Large intestine (tissue), 12 donors: ENCODE measurements around the gene HIGD2A. TPM values are rescaled to one million over a fixed set of nuclear protein-coding genes. Genes with fewer than 3 reads are reported as not detected.

ENCODE experiments used
- DNase-seq, 2 donors: peaks; one replicate each; pipeline versions ENCODE4 v3.0.0 to v3.0.0-alpha.2; 2013
- H3K27ac ChIP-seq: one replicate; pipeline ENCODE4 v1.5.1; 2013; ENCODE audit warnings: low read length
- H3K27me3 ChIP-seq: 2 replicates; pipeline ENCODE4 v1.6.1; 2013; ENCODE audit warnings: low read length; ENCODE audit not compliant: control insufficient read depth, insufficient read depth
- H3K36me3 ChIP-seq: 2 replicates; pipeline ENCODE4 v1.6.1; 2013; ENCODE audit warnings: low read length; ENCODE audit not compliant: control insufficient read depth, insufficient read depth
- H3K4me1 ChIP-seq: one replicate; pipeline ENCODE4 v1.6.1; 2013; ENCODE audit warnings: low read length; ENCODE audit not compliant: control insufficient read depth, insufficient read depth
- H3K4me3 ChIP-seq: one replicate; pipeline ENCODE4 v1.5.1; 2013; ENCODE audit warnings: low read length
- H3K9me3 ChIP-seq: one replicate; pipeline ENCODE4 v1.6.1; 2013; ENCODE audit warnings: mild to moderate bottlenecking, low read depth, low read length, moderate library complexity; ENCODE audit not compliant: control insufficient read depth
- WGBS: methylation state at CpG from one replicate; pipeline ENCODE4 v1.1.5; 2013; ENCODE audit warnings: low lambda C conversion rate; ENCODE audit not compliant: insufficient coverage; 5-methylcytosine and 5-hydroxymethylcytosine counted together
- long read RNA-seq, 11 donors: transcript quantifications; one replicate each; lab custom pipeline, GENCODE V29; 2026
- polyA plus RNA-seq: library from polyadenylated mRNA; unstranded; fragments of 120-200 nt; gene quantifications from one replicate; pipeline ENCODE4 v1.2.1, GENCODE V29; 2013

HIGD2A gene, protein sequence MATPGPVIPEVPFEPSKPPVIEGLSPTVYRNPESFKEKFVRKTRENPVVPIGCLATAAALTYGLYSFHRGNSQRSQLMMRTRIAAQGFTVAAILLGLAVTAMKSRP
- polyA plus RNA-seq = 133 TPM
- long read RNA-seq, donor 1, transcript HIGD2A-201 (2 exons, 668 nt) = major isoform, 55 of 79 reads
- long read RNA-seq, donor 1, partial matches to known transcripts = 24 of 79 reads
- long read RNA-seq, donor 1, other reads (novel, unspliced or antisense) = 0 of 79 reads
- long read RNA-seq, donor 2, transcript HIGD2A-201 (2 exons, 668 nt) = major isoform, 128 of 128 reads
- long read RNA-seq, donor 2, partial matches to known transcripts = 0 of 128 reads
- long read RNA-seq, donor 2, other reads (novel, unspliced or antisense) = 0 of 128 reads
- long read RNA-seq, donor 3, transcript HIGD2A-201 (2 exons, 668 nt) = major isoform, 153 of 153 reads
- long read RNA-seq, donor 3, partial matches to known transcripts = 0 of 153 reads
- long read RNA-seq, donor 3, other reads (novel, unspliced or antisense) = 0 of 153 reads
- long read RNA-seq, donor 4, transcript HIGD2A-201 (2 exons, 668 nt) = major isoform, 21 of 21 reads
- long read RNA-seq, donor 4, partial matches to known transcripts = 0 of 21 reads
- long read RNA-seq, donor 4, other reads (novel, unspliced or antisense) = 0 of 21 reads
- long read RNA-seq, donor 5, transcript HIGD2A-201 (2 exons, 668 nt) = major isoform, 77 of 77 reads
- long read RNA-seq, donor 5, partial matches to known transcripts = 0 of 77 reads
- long read RNA-seq, donor 5, other reads (novel, unspliced or antisense) = 0 of 77 reads
- long read RNA-seq, donor 6, transcript HIGD2A-201 (2 exons, 668 nt) = major isoform, 129 of 129 reads
- long read RNA-seq, donor 6, partial matches to known transcripts = 0 of 129 reads
- long read RNA-seq, donor 6, other reads (novel, unspliced or antisense) = 0 of 129 reads
- long read RNA-seq, donor 7, transcript HIGD2A-201 (2 exons, 668 nt) = major isoform, 72 of 72 reads
- long read RNA-seq, donor 7, partial matches to known transcripts = 0 of 72 reads
- long read RNA-seq, donor 7, other reads (novel, unspliced or antisense) = 0 of 72 reads
- long read RNA-seq, donor 8, transcript HIGD2A-201 (2 exons, 668 nt) = major isoform, 186 of 186 reads
- long read RNA-seq, donor 8, partial matches to known transcripts = 0 of 186 reads
- long read RNA-seq, donor 8, other reads (novel, unspliced or antisense) = 0 of 186 reads
- long read RNA-seq, donor 9, transcript HIGD2A-201 (2 exons, 668 nt) = major isoform, 125 of 125 reads
- long read RNA-seq, donor 9, partial matches to known transcripts = 0 of 125 reads
- long read RNA-seq, donor 9, other reads (novel, unspliced or antisense) = 0 of 125 reads
- long read RNA-seq, donor 10, transcript HIGD2A-201 (2 exons, 668 nt) = major isoform, 130 of 130 reads
- long read RNA-seq, donor 10, partial matches to known transcripts = 0 of 130 reads
- long read RNA-seq, donor 10, other reads (novel, unspliced or antisense) = 0 of 130 reads
- long read RNA-seq, donor 11, transcript HIGD2A-201 (2 exons, 668 nt) = major isoform, 82 of 106 reads
- long read RNA-seq, donor 11, partial matches to known transcripts = 24 of 106 reads
- long read RNA-seq, donor 11, other reads (novel, unspliced or antisense) = 0 of 106 reads

DNA sequence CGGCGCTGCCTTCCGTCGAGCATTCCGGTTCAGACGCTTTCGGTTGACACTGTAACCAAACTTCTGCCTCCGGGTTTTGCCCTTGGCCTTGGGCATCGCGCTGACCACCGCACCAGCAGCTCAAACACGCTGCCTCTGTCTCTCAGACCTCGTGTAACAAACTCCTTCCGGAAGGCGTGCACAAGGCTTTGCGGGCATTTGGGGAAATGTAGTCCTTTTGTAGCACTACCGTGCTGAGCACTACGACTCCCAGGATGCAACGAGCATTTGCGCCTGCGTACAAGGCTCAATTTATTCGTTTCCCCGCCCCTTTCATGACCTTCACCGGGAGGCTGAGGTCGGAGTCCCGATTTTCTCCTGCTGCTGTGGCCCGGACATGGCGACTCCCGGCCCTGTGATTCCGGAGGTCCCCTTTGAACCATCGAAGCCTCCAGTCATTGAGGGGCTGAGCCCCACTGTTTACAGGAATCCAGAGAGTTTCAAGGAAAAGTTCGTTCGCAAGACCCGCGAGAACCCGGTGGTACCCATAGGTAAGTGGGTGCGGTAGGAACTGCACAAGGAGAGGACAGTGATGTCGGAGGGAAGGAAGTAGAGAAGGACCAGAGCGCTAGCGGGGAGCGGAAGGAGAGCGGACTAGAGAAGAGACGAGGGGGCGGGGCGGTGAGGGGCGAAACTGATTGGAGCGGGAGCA is at the start of gene HIGD2A, which contains the start of gene NOP16:
Gene HIGD2A, plus strand, starts transcription at position 308 of the 691 bp plus-strand sequence. Its CDS starts 69 bp downstream, at position 377.
Gene NOP16, minus strand, starts transcription at position 155 of the 691 bp plus-strand sequence. Its CDS starts 59 bp downstream, at position 96.
- whole genome bisulfite sequencing = no CpG with 5 or more reads among the region's 47 CpGs
- H3K27me3 ChIP-seq = no peaks in the 10 kb centered on the region
- peaks cover 5% of the 10 kb centered on the region for H3K4me1 ChIP-seq
- peak within 1 kb of the TSS; percentile 95 for H3K27ac ChIP-seq
- peak within 1 kb of the TSS; percentile 61 for H3K4me3 ChIP-seq
- no peaks in the 10 kb centered on the region for H3K9me3 ChIP-seq
- peak; percentile 98 to 99 for DNase-seq
- H3K36me3 ChIP-seq = peaks cover 59% of the 10 kb centered on the region

DNA sequence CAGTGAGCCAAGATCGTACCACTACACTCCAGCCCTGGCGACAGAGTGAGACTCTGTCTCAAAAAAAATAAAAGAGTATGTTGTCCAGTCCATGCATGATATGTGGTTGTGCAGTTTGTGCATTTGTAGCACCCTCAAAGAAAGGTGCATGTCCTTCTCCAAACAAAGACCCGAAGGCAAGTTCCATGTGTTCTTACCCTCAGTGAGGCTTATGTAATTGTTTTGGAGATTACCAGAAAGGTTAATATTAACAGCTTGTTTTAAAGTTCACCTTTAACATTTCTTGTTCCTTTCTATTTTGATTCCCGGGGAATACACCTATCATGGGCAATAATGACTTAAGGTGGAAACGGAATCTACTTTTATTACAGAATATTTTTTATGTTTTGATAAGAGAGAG is 49.2 kb upstream of the HIGD2A start:
- 0% methylated on average over 2 of the region's 5 CpGs for WGBS
- H3K9me3 ChIP-seq = no peaks in the 10 kb centered on the region
- H3K27me3 ChIP-seq = no peaks in the 10 kb centered on the region
- peak overlapping the region; percentile 46 for H3K27ac ChIP-seq
- peaks cover 23% of the 10 kb centered on the region for H3K36me3 ChIP-seq
- peak in 1 of 2 donors; percentile 60 for DNase-seq
- H3K4me1 ChIP-seq = peaks cover 29% of the 10 kb centered on the region
- no peak overlapping the region for H3K4me3 ChIP-seq

DNA sequence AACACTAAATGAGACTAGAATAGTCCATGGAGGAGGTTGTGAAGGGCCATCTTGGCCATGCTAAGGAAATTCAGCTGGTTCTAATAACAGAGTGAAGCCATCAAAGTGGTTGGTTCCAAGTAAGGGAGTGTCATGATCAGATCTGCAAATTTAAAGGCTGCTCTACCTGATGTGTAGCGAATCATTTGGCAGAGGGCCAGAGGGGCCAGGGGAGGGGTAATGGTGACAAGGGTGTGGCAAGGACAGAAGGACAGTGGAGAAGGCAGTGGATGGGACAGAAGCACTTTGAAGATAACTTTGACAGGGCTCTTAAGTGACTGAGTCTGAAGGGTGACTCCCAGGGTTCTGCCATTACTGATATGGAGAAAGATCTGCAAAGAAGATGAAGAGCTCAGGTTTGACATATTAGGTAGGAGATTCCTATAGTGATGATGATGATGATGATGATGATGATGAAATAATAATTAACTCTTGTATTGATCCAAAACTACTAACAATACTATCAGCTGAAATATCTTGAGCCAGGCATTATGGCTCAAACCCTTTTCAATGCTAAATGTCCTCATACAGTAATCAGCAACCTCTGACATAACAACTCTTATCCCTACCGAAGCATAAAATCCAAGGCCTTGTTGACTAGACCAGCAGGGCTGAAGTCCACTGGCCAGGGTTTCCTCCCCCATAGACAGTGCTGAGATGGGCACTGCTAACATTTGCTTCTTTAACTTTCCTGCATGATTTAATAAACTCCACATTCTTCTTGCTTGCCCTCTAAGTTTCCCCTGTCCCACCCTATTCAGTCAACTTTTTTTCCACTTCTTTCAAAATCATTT is 47.0 kb upstream of the HIGD2A start:
- peaks cover 29% of the 10 kb centered on the region for H3K4me1 ChIP-seq
- H3K27ac ChIP-seq = peak overlapping the region; percentile 84
- peaks cover 39% of the 10 kb centered on the region for H3K36me3 ChIP-seq
- 43% methylated on average over 1 of the region's 2 CpGs for WGBS
- H3K9me3 ChIP-seq = no peaks in the 10 kb centered on the region
- DNase-seq = peak; percentile 58 to 78
- H3K4me3 ChIP-seq = no peak overlapping the region
- H3K27me3 ChIP-seq = no peaks in the 10 kb centered on the region

DNA sequence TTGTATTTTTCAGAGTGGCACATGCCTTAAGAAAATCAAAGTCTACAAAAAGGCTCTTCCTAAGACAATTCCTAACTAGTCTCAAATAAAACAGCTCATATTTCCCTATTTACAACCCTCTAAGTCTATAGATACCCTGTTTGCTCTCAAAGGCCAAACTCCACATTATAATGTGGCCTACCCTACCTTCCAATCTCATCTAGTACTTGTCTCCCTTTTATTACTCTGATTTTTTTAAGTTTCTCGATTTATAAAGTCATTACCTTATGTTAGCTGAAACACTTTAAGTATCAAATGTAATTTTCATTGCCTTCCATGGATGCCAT is 46.4 kb upstream of the HIGD2A start:
- no peaks in the 10 kb centered on the region for H3K27me3 ChIP-seq
- peak; percentile 19 to 71 for DNase-seq
- H3K9me3 ChIP-seq = no peaks in the 10 kb centered on the region
- no peak overlapping the region for H3K4me3 ChIP-seq
- WGBS = no CpG with 5 or more reads among the region's 1 CpG
- peaks cover 29% of the 10 kb centered on the region for H3K4me1 ChIP-seq
- peaks cover 39% of the 10 kb centered on the region for H3K36me3 ChIP-seq
- peak overlapping the region; percentile 84 for H3K27ac ChIP-seq

DNA sequence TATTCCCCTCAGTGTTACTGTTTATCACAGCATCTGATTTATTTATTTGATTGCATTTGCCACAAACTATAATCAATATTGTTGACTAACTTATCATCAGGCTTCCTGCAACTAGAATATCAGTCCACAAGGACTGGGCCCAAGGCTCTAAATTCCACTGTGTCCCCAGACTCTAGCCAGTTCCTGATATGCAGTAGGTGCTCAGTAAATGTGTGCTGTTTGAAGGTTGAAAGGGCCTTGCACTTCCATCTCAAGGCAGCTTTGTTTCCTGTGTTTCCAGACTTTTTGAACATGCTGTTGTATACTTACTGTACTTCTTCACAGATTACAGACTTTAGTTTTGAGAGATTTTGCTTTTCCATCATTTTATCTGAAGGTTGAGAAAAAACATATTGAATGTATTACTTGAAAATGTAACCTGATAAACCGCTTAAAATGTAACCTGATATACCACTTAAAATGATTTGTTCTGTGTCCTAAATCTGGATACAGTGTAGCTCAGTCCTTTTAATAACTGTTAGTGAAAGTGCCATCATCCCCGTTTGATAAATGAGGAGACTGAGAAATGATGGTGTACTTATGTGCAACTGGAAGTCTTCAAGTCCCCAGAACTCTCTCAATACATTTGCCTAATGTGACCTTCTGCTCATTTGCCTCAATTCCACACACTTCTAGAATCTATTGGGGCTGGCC is 45.6 kb upstream of the HIGD2A start:
- WGBS = 60% methylated on average over 1 of the region's 2 CpGs
- Histone ChIP-seq H3K4me3 (no peak overlapping the region), H3K36me3 (peaks cover 39% of the 10 kb centered on the region), H3K27ac (peak overlapping the region; percentile 84), H3K9me3 (no peaks in the 10 kb centered on the region), H3K27me3 (no peaks in the 10 kb centered on the region), H3K4me1 (peaks cover 29% of the 10 kb centered on the region)
- no peak for DNase-seq

DNA sequence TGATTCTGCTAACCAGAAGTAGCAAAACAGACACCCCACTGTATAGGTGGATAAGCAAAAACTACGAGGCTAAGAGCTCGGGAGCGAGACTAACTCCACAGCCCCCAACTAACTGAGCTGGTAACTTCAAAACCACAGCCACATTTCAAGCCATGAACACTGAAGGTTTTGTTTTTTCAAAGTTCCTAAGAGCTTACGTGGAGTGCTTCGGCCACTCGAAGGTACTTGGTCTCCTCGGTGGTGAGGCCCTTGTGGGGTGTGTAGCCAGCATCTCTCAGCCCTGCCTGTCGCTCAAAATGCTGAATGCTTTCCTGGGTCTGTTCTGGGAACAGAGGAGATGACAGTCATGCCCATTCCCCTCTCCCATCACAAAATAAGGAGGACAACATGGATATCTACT is 38.1 kb upstream of the HIGD2A start:
- no peaks in the 10 kb centered on the region for H3K27me3 ChIP-seq
- no peak overlapping the region for H3K4me3 ChIP-seq
- DNase-seq = no peak
- no peak overlapping the region for H3K27ac ChIP-seq
- WGBS = no CpG with 5 or more reads among the region's 8 CpGs
- H3K9me3 ChIP-seq = no peaks in the 10 kb centered on the region
- no peaks in the 10 kb centered on the region for H3K4me1 ChIP-seq
- H3K36me3 ChIP-seq = peaks cover 88% of the 10 kb centered on the region

DNA sequence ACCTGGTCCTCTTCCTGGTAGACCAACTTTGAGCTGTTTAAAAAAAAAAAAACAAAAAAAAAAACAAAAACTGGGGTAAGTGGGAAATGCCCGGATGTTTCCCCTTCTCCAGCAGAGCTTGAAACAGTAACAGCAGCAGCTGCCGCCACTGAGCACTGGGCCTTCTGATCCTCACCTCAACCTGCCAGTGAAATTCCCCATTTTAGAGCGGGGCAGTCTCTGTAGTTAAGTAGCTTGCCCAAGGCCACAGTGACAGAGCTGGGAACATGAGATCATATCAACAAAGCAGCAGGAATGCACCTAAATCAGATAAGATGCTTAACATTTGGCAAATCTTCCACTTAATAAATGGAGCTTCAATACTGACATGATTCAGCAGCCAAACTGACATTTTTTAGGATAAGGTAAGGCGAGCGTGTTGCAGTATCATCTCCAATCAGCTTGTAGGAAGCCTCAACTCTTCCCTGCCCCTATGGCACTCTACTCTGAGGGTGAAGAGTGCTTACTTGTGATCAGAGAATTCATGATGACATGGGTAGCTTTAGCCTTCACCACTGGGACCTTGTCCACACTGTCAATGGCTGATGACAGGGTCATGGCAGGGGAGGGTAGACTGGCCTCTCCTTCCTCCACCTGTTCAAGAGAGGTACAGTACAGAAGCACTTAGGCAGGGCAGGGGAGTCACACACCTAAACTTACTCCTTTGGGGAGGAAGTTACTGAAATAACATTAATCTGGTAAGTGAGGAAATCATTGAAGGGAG is 36.3 kb upstream of the HIGD2A start:
- Histone ChIP-seq H3K9me3 (no peaks in the 10 kb centered on the region), H3K4me1 (no peaks in the 10 kb centered on the region), H3K27me3 (no peaks in the 10 kb centered on the region), H3K27ac (no peak overlapping the region), H3K36me3 (peaks cover 85% of the 10 kb centered on the region), H3K4me3 (no peak overlapping the region)
- no CpG with 5 or more reads among the region's 5 CpGs for WGBS
- DNase-seq = no peak

DNA sequence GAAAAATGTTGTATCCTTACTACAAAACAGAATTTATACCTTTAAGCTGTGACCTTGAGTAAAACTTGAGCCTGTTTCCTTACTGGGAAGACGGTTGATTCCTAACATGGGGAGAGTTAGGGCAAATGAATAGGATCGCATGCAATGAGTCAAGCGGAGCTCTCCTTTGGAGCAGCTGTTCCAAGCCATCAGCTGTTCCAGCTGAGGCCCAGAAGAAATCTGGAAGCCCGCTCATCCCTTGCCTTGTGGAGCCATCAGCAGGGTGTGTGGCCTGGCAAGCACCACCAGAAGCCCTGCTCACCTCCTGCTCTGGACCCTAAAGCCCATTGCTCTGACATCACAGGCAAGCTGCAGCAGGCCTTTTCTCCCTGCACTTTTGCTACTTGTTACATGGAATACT is 35.0 kb upstream of the HIGD2A start:
- WGBS = no CpG with 5 or more reads among the region's 4 CpGs
- Histone ChIP-seq H3K4me1 (no peaks in the 10 kb centered on the region), H3K27me3 (no peaks in the 10 kb centered on the region), H3K9me3 (no peaks in the 10 kb centered on the region), H3K36me3 (peaks cover 77% of the 10 kb centered on the region), H3K4me3 (no peak overlapping the region), H3K27ac (no peak overlapping the region)
- no peak for DNase-seq
